ENCODE measurements around the gene SSH3.

SSH3 gene

DNA sequence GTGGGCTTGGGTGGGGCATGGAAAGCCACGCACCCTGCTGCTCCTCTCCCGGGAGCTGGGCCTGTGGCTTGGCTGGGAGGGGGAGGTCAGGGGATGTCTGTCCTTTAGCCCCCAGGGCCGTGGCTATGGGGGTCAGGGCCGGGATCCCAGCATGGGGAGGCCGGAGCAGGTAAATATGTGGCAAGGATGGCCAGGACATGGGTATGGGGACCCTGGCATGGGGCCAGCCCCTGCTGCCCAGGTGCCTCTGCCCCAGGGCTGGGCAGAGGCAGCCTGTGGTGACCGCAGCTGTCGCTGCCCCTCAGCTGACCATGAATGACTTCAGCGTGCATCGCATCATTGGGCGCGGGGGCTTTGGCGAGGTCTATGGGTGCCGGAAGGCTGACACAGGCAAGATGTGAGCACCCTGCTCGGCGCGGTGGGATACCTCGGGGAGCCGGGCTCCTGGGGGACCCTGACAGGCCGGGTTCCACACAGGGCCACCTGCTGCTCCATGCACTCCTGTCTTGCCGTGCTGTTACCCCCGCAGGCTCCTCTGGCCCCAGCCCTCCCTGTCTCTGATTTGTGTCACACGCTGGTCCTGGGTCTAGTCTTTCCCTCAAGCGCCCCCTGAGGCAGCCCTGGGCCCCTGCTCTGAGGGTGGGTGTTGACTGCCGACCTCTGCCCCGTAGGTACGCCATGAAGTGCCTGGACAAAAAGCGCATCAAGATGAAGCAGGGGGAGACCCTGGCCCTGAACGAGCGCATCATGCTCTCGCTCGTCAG, 22.4 kb upstream of the SSH3 start:
- DNase-seq = peak; percentile 17

DNA sequence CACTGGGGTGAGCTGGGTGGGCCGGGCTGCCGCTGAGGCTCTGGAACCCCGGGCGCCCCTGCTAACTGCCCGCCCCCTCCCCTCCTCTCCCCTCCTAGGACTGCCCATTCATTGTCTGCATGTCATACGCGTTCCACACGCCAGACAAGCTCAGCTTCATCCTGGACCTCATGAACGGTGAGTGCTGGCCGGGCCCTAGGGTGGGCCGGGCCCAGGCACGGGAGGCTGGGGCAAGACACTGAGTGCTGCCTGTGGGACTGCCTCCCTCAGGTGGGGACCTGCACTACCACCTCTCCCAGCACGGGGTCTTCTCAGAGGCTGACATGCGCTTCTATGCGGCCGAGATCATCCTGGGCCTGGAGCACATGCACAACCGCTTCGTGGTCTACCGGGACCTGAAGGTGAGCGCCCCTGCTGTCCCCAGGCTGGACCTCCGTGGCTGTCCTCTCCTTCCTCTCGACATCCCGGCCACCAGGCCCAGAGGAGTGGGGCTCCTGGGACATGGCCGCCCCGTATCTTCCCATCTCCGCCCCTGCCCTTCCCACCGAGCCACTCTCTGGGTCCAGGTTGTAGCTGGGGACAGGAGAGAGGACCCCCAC, 21.7 kb upstream of the SSH3 start:
- peak; percentile 14 for DNase-seq

DNA sequence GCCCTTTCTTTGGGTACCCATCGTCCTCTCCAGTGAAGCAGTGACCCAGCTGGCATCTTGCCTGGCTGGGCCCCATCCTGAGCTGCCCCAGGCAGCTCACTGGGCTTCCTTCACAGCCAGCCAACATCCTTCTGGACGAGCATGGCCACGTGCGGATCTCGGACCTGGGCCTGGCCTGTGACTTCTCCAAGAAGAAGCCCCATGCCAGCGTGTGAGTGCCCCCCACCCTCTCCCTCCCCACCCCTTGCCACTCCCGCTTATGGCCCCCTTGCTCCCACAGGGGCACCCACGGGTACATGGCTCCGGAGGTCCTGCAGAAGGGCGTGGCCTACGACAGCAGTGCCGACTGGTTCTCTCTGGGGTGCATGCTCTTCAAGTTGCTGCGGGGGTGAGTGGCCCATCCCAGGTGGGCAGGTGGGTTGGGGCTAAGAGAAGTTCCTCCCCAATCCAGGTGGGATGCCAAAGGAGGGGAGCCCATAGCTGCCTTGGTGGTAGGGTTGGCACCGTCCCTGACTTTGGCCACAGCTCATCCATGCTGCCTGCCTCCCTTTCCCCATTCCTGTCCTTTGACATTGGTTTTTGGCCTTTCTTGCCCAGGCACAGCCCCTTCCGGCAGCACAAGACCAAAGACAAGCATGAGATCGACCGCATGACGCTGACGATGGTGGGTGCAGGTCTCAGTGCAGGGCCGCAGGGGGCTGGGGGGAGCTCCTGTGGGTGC, 21.0 kb upstream of the SSH3 start:
- peak; percentile 14 for DNase-seq

DNA sequence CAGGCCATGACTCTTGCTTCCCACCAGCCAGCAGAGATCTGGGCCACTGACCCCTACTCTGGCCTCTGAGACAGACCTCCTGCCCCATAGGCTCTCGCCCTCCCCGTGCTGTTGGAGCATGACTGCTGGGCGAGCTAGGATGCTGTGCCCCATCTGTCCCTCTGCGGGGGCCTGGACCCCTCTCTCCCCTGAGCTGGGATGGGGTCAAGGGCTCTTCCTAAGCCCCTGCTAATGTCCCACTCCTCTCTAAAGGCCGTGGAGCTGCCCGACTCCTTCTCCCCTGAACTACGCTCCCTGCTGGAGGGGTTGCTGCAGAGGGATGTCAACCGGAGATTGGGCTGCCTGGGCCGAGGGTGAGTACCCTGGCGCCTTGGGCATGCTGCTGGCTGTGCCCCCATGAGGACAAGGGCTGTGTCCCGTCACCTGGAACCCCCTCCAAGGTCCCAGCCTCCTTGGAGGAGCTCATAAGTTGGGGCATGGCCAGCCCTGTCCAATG, 20.4 kb upstream of the SSH3 start:
- no peak for DNase-seq

DNA sequence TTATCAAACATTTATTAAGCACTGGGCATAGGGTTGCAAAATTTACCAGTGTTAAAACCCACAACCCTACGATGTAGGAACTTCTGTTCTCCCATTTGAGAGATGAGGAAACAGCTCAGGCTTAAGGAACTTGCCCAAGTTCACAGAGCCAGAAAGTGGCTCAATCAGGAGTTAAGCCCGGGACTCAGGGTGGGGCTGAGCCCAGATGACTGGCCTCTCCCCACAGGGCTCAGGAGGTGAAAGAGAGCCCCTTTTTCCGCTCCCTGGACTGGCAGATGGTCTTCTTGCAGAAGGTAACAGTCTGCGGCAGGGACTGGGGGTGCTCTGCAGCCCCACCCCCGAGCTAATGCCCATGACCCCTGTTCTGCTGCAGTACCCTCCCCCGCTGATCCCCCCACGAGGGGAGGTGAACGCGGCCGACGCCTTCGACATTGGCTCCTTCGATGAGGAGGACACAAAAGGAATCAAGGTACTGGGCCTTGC, 19.8 kb upstream of the SSH3 start:
- no peak for DNase-seq

DNA sequence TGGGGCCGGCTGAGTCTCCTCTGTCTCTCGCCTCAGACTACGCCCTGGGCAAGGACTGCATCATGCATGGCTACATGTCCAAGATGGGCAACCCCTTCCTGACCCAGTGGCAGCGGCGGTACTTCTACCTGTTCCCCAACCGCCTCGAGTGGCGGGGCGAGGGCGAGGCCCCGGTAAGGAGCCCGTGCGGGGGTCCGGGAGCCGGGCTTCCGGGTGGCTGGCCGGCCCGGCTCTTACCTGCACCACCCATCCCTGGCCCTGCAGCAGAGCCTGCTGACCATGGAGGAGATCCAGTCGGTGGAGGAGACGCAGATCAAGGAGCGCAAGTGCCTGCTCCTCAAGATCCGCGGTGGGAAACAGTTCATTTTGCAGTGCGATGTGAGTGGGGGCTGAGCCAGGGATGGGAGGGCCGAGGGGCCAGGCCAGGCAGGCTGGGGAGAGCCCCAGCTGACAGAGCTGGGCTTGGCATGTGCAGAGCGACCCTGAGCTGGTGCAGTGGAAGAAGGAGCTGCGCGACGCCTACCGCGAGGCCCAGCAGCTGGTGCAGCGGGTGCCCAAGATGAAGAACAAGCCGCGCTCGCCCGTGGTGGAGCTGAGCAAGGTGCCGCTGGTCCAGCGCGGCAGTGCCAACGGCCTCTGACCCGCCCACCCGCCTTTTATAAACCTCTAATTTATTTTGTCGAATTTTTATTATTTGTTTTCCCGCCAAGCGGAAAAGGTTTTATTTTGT, 18.4 kb upstream of the SSH3 start:
- DNase-seq = no peak

DNA sequence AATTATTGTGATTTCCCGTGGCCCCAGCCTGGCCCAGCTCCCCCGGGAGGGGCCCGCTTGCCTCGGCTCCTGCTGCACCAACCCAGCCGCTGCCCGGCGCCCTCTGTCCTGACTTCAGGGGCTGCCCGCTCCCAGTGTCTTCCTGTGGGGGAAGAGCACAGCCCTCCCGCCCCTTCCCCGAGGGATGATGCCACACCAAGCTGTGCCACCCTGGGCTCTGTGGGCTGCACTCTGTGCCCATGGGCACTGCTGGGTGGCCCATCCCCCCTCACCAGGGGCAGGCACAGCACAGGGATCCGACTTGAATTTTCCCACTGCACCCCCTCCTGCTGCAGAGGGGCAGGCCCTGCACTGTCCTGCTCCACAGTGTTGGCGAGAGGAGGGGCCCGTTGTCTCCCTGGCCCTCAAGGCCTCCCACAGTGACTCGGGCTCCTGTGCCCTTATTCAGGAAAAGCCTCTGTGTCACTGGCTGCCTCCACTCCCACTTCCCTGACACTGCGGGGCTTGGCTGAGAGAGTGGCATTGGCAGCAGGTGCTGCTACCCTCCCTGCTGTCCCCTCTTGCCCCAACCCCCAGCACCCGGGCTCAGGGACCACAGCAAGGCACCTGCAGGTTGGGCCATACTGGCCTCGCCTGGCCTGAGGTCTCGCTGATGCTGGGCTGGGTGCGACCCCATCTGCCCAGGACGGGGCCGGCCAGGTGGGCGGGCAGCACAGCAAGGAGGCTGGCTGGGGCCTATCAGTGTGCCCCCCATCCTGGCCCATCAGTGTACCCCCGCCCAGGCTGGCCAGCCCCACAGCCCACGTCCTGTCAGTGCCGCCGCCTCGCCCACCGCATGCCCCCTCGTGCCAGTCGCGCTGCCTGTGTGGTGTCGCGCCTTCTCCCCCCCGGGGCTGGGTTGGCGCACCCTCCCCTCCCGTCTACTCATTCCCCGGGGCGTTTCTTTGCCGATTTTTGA, 17.5 kb upstream of the SSH3 start:
- peak; percentile 58 for DNase-seq

DNA sequence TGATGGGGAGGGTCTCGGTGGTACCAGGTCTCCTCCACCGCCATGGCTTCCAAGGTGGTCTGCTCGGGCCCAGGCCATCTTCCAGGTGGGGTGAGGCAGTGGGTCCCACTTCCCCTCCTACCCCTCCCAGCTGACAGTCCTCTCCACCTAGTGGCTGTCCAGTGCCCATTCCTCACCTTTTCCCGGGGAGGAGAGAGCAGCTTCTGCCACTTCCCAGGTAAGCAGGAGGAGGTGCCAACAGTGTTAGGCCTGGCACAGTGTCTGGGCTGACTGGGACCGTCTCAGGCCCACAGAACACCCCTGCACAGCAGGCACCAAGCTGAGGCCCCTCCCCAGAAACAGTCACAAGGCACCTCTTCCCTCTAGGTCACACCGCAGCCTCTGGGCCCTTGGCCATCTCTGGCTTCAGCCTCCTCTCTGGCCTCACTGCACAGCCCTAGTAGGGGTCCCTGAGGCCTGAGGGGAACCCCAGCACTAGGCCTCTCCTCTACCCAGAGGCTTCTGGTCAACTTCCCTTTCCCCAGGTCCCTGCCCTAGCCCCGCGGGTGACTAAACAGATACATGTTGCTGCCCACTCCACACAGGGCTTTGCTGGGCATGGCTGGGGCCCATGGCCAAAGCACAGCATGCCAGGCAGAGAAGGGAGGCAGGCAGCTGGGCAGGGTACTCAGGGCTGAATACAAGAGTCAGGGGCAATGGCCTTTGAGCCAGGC, 16.6 kb upstream of the SSH3 start:
- no peak for DNase-seq

DNA sequence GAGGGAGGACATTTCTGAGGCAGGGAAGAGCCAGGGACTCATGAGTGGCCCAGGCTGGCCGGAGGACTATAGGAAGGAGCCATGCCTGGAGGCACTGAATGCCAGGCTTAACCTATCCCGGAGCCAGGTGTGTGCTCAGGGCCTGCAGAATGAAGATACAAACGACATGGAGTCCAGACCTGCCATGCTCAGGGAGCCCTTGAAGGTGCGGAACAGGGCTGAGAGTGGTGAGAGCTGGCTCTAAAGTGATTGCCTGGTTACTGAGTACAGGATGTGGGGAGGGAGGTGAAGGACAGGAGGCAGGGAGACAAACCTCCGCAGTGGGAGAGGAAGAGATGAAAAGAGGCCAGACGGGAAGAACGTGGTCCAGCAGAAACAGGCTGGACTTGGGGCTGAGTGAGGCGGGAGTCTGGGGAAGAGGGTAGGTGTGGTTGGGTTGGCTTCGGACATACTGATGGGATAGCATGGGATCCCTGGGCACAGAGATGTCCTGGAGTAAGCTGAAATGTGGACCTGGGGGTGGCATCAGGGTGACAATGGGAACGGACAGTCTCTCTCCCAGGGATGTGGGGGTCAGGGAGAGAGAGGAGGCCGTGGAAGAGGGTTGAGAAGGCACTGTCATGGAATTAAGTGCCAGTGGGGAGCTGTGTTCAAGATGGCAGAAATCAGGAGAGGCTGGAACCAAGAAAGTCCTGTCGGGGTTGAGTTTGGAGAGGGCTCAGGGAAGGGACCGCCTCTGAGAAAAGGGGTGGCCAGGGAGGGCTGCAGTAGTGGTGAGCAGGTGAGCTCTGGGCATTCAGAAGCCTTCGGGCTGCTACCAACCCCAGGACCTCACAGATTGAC, 15.8 kb upstream of the SSH3 start:
- no peak for DNase-seq

DNA sequence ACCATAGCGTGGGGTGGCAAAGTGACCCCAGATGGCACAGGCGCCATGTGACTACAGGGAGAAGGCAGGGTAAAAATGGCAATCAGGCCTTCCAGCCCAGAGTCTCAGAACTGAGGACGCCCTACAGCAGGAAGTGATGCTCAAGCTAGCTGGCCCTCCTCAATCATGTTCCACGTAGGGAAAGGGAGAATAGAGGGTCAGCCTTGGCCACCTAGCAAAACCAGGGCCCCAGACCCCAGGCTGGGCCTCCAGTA, 15.2 kb upstream of the SSH3 start:
- DNase-seq = no peak

DNA sequence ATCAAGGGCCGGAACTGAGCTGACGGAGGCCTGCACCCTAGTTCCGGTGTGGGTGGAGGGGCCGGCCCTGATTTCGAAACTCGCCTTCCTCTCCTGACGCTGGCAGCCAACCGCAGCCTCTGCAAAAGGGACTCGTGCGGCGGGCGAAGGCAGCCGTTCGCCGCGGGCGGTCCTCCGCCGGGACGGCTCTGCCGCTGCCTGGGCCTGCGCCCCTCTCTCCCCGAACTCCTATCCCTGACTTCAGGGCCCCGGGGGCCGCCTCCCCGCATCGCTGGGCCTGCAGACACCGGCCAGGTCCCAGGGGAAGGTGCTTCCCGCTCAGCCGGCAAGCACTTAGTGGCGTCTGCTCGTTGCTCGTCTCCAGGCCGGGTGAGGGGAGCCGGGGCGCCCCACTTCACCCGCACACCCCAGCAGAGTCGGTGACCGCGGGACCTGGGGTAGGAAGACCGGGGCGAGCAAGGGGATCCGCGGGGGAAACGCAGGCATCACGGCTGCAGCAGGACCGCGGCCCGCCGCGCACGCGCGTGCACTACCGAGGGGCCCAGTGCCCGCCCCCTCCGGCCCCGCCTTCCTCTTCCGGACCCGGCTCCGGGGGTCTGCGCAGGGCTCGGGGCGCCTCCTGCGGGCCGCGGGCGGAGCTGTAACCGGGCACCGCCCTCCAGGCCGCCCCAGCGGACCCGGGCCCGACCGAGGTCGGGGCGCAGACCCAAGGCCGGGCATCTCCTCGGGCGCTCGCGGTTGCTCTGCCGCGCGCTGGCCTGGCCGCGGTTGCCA, 14.7 kb upstream of the SSH3 start:
- DNase-seq = peak; percentile 92

DNA sequence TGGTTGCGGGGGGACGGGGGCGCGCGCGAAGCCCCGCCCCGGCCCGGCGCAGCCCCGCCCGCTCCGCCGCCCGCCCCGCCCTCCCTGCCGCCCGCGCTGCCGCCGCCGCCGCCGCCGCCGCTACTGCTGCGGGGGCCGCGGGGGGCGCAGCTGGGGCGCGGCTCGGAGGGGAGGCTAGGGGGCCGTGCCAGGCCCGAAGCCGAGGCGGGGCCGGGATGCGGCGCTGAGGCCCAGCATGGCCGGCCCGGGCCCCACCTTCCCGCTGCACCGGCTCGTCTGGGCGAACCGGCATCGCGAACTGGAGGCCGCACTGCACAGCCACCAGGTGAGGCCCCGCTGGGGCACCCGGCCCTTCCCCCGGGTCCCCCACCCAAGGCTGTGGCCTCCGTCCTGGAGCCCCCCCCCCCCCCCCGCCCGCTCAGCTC, 14.1 kb upstream of the SSH3 start, which contains the start of gene ANKRD13D:
Gene ANKRD13D, plus strand, starts transcription at position 78 of the 425 bp plus-strand sequence. Its CDS starts 158 bp downstream, at position 236.
- DNase-seq = no peak

DNA sequence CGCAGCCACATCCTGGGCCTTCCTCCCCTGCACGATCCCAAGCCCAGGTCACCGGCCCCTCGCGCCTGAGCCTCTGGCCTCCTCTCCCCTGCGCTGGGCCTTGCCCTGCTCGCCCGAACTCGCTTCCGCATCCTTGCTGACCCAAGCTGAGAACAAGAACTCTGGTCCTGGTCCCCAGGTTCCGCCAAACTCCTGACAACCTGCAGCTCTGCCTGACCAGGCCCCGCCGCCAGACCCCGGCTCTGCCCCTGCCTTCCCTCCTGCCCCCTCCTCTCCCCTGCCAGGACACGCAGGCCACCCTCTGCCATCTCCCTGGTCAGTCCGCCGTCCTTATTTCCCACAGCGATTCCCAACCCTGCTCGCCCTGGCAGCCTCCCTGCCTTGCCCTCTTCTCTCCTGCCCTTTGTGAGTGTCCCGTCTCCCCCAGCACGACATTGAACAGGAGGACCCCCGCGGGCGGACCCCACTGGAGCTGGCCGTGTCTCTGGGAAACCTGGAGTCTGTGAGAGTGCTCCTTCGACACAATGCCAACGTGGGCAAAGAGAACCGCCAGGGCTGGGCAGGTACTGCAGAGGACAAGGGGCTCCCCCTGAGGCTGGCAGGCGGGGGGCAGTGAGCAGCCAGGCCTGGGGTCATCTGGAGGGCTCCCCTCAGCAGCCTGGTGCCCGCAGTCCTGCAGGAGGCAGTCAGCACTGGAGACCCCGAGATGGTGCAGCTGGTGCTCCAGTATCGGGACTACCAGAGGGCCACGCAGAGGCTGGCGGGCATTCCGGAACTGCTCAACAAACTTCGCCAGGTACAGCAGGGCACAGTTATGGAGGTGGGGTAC, 13.5 kb upstream of the SSH3 start:
- no peak for DNase-seq

DNA sequence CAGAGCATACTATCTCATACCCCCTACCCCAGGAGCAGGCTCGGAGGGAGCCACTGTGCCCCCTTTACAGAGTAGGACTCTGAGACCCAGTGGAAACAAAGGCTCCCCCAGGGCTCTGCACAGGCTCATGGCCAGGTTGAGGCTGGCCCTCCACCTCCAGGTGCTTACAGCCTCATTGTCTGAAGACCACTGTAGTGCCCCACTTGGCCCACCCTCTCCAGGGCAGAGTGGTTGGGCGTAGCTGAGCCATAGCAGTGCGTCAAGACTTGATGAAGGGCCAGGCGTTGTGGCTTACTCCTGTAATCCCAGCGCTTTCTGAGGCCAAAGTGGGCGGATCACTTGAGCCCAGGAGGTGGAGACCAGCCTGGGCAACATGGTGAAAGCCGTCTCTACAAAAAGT, 12.5 kb upstream of the SSH3 start:
- DNase-seq = no peak

DNA sequence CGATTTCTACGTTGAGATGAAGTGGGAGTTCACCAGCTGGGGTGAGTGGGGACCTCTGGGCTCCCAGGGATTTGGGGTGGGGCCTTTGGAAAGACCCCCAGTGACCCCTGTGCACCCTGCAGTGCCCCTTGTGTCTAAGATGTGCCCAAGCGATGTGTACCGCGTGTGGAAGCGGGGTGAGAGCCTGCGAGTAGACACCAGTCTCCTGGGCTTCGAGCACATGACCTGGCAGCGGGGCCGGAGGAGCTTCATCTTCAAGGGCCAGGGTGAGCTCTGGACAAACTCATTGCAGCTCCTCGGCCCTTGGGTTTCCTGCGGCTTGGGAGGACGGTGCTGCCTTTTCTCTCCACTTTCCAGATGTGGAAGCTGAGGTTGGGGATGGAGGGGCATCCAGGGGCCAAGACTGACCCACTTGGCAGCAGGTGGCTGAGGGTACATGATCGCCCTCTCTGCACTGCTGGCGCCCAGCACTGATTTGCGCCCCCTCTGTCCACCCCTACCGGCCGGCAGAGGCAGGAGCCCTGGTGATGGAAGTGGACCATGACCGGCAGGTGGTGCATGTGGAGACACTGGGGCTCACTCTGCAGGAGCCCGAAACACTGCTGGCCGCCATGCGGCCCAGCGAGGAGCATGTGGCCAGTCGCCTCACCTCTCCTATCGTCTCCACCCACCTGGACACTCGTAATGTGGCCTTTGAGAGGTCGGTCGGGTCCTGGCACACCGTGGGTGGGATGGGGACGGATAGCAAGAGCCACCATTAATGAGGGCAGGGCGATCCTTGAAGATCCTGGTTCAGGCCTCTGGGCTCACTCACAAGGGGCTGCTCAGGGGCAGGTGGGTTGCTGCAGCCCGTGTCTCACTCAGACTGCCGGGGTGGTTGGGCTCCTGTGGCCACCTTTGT, 11.6 kb upstream of the SSH3 start:
- no peak for DNase-seq

DNA sequence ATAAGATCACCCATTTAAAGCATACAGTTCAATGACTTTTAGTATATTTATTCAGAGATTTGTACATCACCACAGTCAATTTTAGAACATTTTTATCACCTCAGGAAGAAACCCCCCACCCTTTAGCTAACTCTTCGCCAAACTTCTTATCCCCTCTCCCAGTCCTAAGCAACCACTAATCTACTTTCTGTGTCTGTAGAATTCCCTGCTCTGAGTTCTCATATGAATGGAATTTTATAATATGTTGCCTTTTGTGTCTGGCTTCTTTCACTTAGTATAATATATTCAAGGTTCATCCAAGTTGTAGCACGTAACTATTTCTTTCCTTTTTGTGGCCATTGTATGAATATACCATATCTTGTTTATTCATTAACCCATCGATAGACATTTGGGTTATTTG, 10.7 kb upstream of the SSH3 start:
- no peak for DNase-seq

DNA sequence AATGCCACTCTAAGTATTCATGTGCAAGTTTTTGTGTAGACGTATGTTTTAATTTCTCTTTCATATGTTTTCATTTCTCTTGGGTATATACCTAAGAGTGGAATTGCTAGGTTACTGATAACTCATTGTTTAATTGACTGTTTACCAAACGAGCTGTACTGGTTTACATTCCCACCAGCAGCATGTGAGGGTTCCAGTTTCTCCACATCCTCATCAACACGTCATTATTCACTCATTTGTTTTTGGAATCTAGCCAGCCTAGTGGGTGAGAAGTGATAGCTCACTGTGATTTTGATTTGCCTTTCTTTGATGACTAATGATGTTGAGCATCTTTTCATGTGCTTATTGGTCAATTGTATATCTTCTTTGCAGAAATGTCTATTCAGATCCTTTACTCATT, 10.2 kb upstream of the SSH3 start:
- no peak for DNase-seq

DNA sequence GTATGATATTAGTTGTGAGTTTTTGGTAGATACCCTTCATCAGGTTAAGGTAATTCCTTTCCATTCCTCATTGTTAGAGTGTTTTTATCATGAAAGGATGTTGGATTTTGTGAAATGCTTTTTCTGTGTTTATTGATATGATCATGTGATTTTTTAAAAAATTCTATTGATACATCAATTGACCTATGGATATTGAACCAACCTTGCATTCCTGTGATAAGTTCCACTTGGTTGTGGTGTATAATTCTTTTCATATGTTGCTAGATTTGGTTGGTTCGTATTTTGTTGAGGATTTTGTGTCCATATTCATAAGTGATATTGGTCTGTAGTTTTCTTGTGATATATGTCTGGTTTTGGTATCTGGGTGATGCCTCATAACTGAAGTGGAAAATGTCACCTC, 7.5 kb upstream of the SSH3 start:
- no peak for DNase-seq
